ENCODE data around the gene OR5M10. TPM values are rescaled to one million over a fixed set of nuclear protein-coding genes. Genes with fewer than 3 reads are reported as not detected.
"Not testable (repeated sequence)": the region's sequence is repeated elsewhere in the genome, so short reads cannot be mapped to it uniquely, and the experiment has no call there.

Gene OR5M10
- not detected for total RNA-seq

GRCh38 chr11:56577621-56578020 is at the start of gene OR5M10:
OR5M10 (minus strand) TSS chr11:56577721; CDS start chr11:56577721, 0 bp downstream.
- DNase-seq (no peak), ATAC-seq (no peak)
- no peak within 1 kb of the TSS for H3K4me3 Mint-ChIP-seq

GRCh38 chr11:56625946-56626345 is 48.4 kb upstream of the OR5M10 start:
- no peak overlapping the region for H3K4me3 Mint-ChIP-seq

More at GRCh38 chr11:56577621-56578020, at the start of gene OR5M10:
- Mint-ChIP-seq H3K4me1 (ENCODE audit: low read depth) (no peaks in the 10 kb centered on the region), H3K36me3 (ENCODE audit: insufficient read depth) (no peaks in the 10 kb centered on the region), H3K9me3 (peaks cover 7% of the 10 kb centered on the region), H3K27me3 (ENCODE audit: low read depth) (no peaks in the 10 kb centered on the region)

GRCh38 chr11:56624661-56625110 is 47.2 kb upstream of the OR5M10 start:
- Mint-ChIP-seq H3K4me3 (no peak overlapping the region), H3K4me1 (ENCODE audit: low read depth) (no peaks in the 10 kb centered on the region), H3K36me3 (ENCODE audit: insufficient read depth) (no peaks in the 10 kb centered on the region), H3K27me3 (ENCODE audit: low read depth) (no peaks in the 10 kb centered on the region), H3K9me3 (peaks cover 17% of the 10 kb centered on the region)
- ATAC-seq (peak in 1 of 2 donors; percentile 18), DNase-seq (no peak)

More at GRCh38 chr11:56625946-56626345, 48.4 kb upstream of the OR5M10 start:
- DNase-seq (no peak), ATAC-seq (no peak)
- Mint-ChIP-seq H3K27me3 (ENCODE audit: low read depth) (no peaks in the 10 kb centered on the region), H3K9me3 (peaks cover 15% of the 10 kb centered on the region), H3K4me1 (ENCODE audit: low read depth) (no peaks in the 10 kb centered on the region), H3K36me3 (ENCODE audit: insufficient read depth) (no peaks in the 10 kb centered on the region)

- Mint-ChIP-seq H3K4me1 (ENCODE audit: low read depth) (no peaks in the 10 kb centered on the region), H3K27me3 (ENCODE audit: low read depth) (no peaks in the 10 kb centered on the region), H3K9me3 (no peaks in the 10 kb centered on the region), H3K4me3 (no peak overlapping the region), H3K36me3 (ENCODE audit: insufficient read depth) (no peaks in the 10 kb centered on the region)
- ATAC-seq: no peak
- DNase-seq: no peak
Observed at GRCh38 chr11:56611174-56611573, 33.7 kb upstream of the OR5M10 start.

- ATAC-seq; DNase-seq; H3K27me3 Mint-ChIP-seq (ENCODE audit: low read depth); H3K4me1 Mint-ChIP-seq (ENCODE audit: low read depth); H3K4me3 Mint-ChIP-seq; H3K36me3 Mint-ChIP-seq (ENCODE audit: insufficient read depth): not testable (repeated sequence)
- H3K9me3 Mint-ChIP-seq: peaks cover 12% of the 10 kb centered on the region
Observed at GRCh38 chr11:56592088-56592717, 14.7 kb upstream of the OR5M10 start.

GRCh38 chr11:56558574-56558973 is 18.9 kb downstream of the OR5M10 start:
- Mint-ChIP-seq H3K9me3 (peaks cover 10% of the 10 kb centered on the region), H3K4me3 (no peak overlapping the region), H3K4me1 (ENCODE audit: low read depth) (no peaks in the 10 kb centered on the region), H3K36me3 (ENCODE audit: insufficient read depth) (no peaks in the 10 kb centered on the region), H3K27me3 (ENCODE audit: low read depth) (no peaks in the 10 kb centered on the region)
- no peak for ATAC-seq
- no peak for DNase-seq

GRCh38 chr11:56554691-56555090 is 22.8 kb downstream of the OR5M10 start:
- H3K27me3 Mint-ChIP-seq (ENCODE audit: low read depth); H3K36me3 Mint-ChIP-seq (ENCODE audit: insufficient read depth); H3K4me3 Mint-ChIP-seq; H3K4me1 Mint-ChIP-seq (ENCODE audit: low read depth); H3K9me3 Mint-ChIP-seq; DNase-seq; ATAC-seq: not testable (repeated sequence)

GRCh38 chr11:56545531-56545930 is 32.0 kb downstream of the OR5M10 start:
- H3K27me3 Mint-ChIP-seq (ENCODE audit: low read depth): no peaks in the 10 kb centered on the region
- H3K4me1 Mint-ChIP-seq (ENCODE audit: low read depth): no peaks in the 10 kb centered on the region
- ATAC-seq (no peak), DNase-seq (no peak)
- peaks cover 26% of the 10 kb centered on the region for H3K9me3 Mint-ChIP-seq
- H3K36me3 Mint-ChIP-seq (ENCODE audit: insufficient read depth): no peaks in the 10 kb centered on the region
- no peak overlapping the region for H3K4me3 Mint-ChIP-seq

- H3K4me3 Mint-ChIP-seq: no peak overlapping the region
- H3K27me3 Mint-ChIP-seq (ENCODE audit: low read depth): no peaks in the 10 kb centered on the region
- H3K4me1 Mint-ChIP-seq (ENCODE audit: low read depth): no peaks in the 10 kb centered on the region
- no peak for ATAC-seq
- no peaks in the 10 kb centered on the region for H3K36me3 Mint-ChIP-seq (ENCODE audit: insufficient read depth)
- H3K9me3 Mint-ChIP-seq: peaks cover 35% of the 10 kb centered on the region
- no peak for DNase-seq
Observed at GRCh38 chr11:56543739-56544138, 33.8 kb downstream of the OR5M10 start.

- ATAC-seq (no peak), DNase-seq (no peak)
- H3K27me3 Mint-ChIP-seq (ENCODE audit: low read depth): no peaks in the 10 kb centered on the region
- peaks cover 38% of the 10 kb centered on the region for H3K9me3 Mint-ChIP-seq
- H3K4me3 Mint-ChIP-seq: no peak within 1 kb of the TSS
- H3K36me3 Mint-ChIP-seq (ENCODE audit: insufficient read depth): no peaks in the 10 kb centered on the region
- no peaks in the 10 kb centered on the region for H3K4me1 Mint-ChIP-seq (ENCODE audit: low read depth)
Observed at GRCh38 chr11:56543157-56543556, 34.4 kb downstream of the OR5M10 start, which contains the start of gene OR5M11. OR5M11 (minus strand) TSS chr11:56543257; CDS start chr11:56543257, 0 bp downstream.

GRCh38 chr11:56533054-56533740 is 44.3 kb downstream of the OR5M10 start:
- DNase-seq (no peak), ATAC-seq (no peak)
- no peaks in the 10 kb centered on the region for H3K36me3 Mint-ChIP-seq (ENCODE audit: insufficient read depth)
- no peaks in the 10 kb centered on the region for H3K4me1 Mint-ChIP-seq (ENCODE audit: low read depth)
- H3K9me3 Mint-ChIP-seq: no peaks in the 10 kb centered on the region
- H3K4me3 Mint-ChIP-seq: no peak overlapping the region
- H3K27me3 Mint-ChIP-seq (ENCODE audit: low read depth): no peaks in the 10 kb centered on the region

GRCh38 chr11:56531856-56532255 is 45.7 kb downstream of the OR5M10 start:
- ATAC-seq: no peak
- H3K4me1 Mint-ChIP-seq (ENCODE audit: low read depth): no peaks in the 10 kb centered on the region
- no peak for DNase-seq
- no peaks in the 10 kb centered on the region for H3K27me3 Mint-ChIP-seq (ENCODE audit: low read depth)
- no peak overlapping the region for H3K4me3 Mint-ChIP-seq
- H3K36me3 Mint-ChIP-seq (ENCODE audit: insufficient read depth): no peaks in the 10 kb centered on the region
- H3K9me3 Mint-ChIP-seq: no peaks in the 10 kb centered on the region
